CD4-positive, CD25-positive, alpha-beta regulatory T cell (primary cell): ENCODE measurements around the gene FAM83B. TPM values are rescaled to one million over a fixed set of nuclear protein-coding genes. Genes with fewer than 3 reads are reported as not detected.
"Not testable (repeated sequence)": the region's sequence is repeated elsewhere in the genome, so short reads cannot be mapped to it uniquely, and the experiment has no call there.

Experiments used
- ATAC-seq, 2 donors: fragments of 150-1000 bp; cut with Tn5 transposase; one replicate each; pipeline ENCODE4 v1.10.0; 2021; ENCODE audit warnings: low read depth in 2 of 2, moderate number of reproducible peaks in 2 of 2, moderate library complexity in 1 of 2
- DNase-seq, 3 donors: peaks; one replicate each; pipeline versions ENCODE4 v3.0.0 to v3.0.0-alpha.2; 2012 to 2022; ENCODE audit warnings: mixed read lengths in 1 of 3
- H3K27ac ChIP-seq: one replicate; pipeline ENCODE4 v1.7.0; 2013; ENCODE audit warnings: mild to moderate bottlenecking, low read length; ENCODE audit not compliant: insufficient read depth, poor library complexity, severe bottlenecking
- H3K27me3 ChIP-seq: one replicate; pipeline ENCODE4 v1.7.0; 2013; ENCODE audit warnings: low read length; ENCODE audit not compliant: control insufficient read depth, insufficient read depth
- H3K36me3 ChIP-seq: one replicate; pipeline ENCODE4 v1.7.0; 2013; ENCODE audit warnings: mild to moderate bottlenecking, low read length, moderate library complexity; ENCODE audit not compliant: control insufficient read depth, insufficient read depth
- H3K4me1 ChIP-seq: 2 replicates; pipeline ENCODE4 v1.7.0; 2013; ENCODE audit warnings: mild to moderate bottlenecking, low read length; ENCODE audit not compliant: insufficient read depth, control insufficient read depth, poor library complexity, severe bottlenecking
- H3K4me3 ChIP-seq: one replicate; pipeline ENCODE4 v1.7.0; 2013; ENCODE audit warnings: low read depth, mild to moderate bottlenecking, low read length, moderate library complexity
- H3K9me3 ChIP-seq, 2 experiments: 1 replicate in 1 of 2; 2 replicates in 1 of 2; pipeline ENCODE4 v1.7.0; 2013; ENCODE audit warnings: low read length in 2 of 2, mild to moderate bottlenecking in 1 of 2, moderate library complexity in 1 of 2; ENCODE audit not compliant: control insufficient read depth in 2 of 2
- H3K27ac Mint-ChIP-seq, 3 donors: one replicate each; pipeline ENCODE4 v1.8.0; 2020 to 2022; ENCODE audit warnings: mild to moderate bottlenecking in 3 of 3, mixed read lengths in 3 of 3, moderate library complexity in 2 of 3
- H3K27me3 Mint-ChIP-seq: one replicate; pipeline ENCODE4 v1.8.0; 2022; ENCODE audit warnings: mild to moderate bottlenecking, mixed read lengths
- H3K36me3 Mint-ChIP-seq: one replicate; pipeline ENCODE4 v1.8.0; 2020; ENCODE audit warnings: mixed read lengths
- H3K4me1 Mint-ChIP-seq, 4 donors: one replicate each; pipeline ENCODE4 v1.8.0; 2020 to 2022; ENCODE audit warnings: mixed read lengths in 4 of 4, mild to moderate bottlenecking in 1 of 4
- H3K4me3 Mint-ChIP-seq, 4 donors: one replicate each; pipeline ENCODE4 v1.8.0; 2020 to 2022; ENCODE audit warnings: mild to moderate bottlenecking in 4 of 4, mixed read lengths in 4 of 4, moderate library complexity in 3 of 4
- H3K9me3 Mint-ChIP-seq, 7 donors: one replicate each; pipeline ENCODE4 v1.8.0; 2020 to 2022; ENCODE audit warnings: mixed read lengths in 7 of 7, mild to moderate bottlenecking in 3 of 7, moderate library complexity in 2 of 7
- polyA plus RNA-seq, 4 donors: library from polyadenylated mRNA; unstranded; fragments of 300-500 nt; fragmentation: Illumina TruSeq; gene quantifications; one replicate each; pipeline ENCODE4 v1.2.3, GENCODE V29; 2021
- total RNA-seq: library from RNA; stranded (reverse); gene quantifications from one replicate; pipeline ENCODE4 v1.2.3, GENCODE V29; 2022

The FAM83B gene
- total and polyA plus RNA-seq, 5 donors from 2014 or later = not detected

GRCh38 chr6:54805077-54805476, 41.5 kb upstream of the FAM83B start:
- H3K4me3 Mint-ChIP-seq = no peak overlapping the region
- Histone ChIP-seq H3K27me3 (no peaks in the 10 kb centered on the region), H3K27ac (no peak overlapping the region), H3K9me3 (peaks cover 0 to 2% of the 10 kb centered on the region in 2 experiments), H3K36me3 (no peaks in the 10 kb centered on the region), H3K4me1 (no peaks in the 10 kb centered on the region), H3K4me3 (no peak overlapping the region)
- no peaks in the 10 kb centered on the region for H3K27me3 Mint-ChIP-seq
- H3K27ac Mint-ChIP-seq = no peak overlapping the region
- DNase-seq (no peak), ATAC-seq (no peak)
- no peaks in the 10 kb centered on the region for H3K4me1 Mint-ChIP-seq
- no peaks in the 10 kb centered on the region for H3K36me3 Mint-ChIP-seq
- peaks cover 4 to 18% (median 8%) of the 10 kb centered on the region in 7 donors for H3K9me3 Mint-ChIP-seq

- Mint-ChIP-seq H3K4me3 (no peak overlapping the region), H3K27me3 (no peaks in the 10 kb centered on the region), H3K4me1 (no peaks in the 10 kb centered on the region), H3K36me3 (no peaks in the 10 kb centered on the region), H3K27ac (no peak overlapping the region), H3K9me3 (peaks cover 5 to 21% (median 7%) of the 10 kb centered on the region in 7 donors)
- ATAC-seq (no peak), DNase-seq (no peak)
- Histone ChIP-seq H3K27ac (no peak overlapping the region), H3K27me3 (no peaks in the 10 kb centered on the region), H3K36me3 (no peaks in the 10 kb centered on the region), H3K9me3 (peaks cover 0 to 2% of the 10 kb centered on the region in 2 experiments), H3K4me1 (no peaks in the 10 kb centered on the region), H3K4me3 (no peak overlapping the region)
These were observed 36.4 kb upstream of the FAM83B start for GRCh38 chr6:54810147-54810546.

DNA sequence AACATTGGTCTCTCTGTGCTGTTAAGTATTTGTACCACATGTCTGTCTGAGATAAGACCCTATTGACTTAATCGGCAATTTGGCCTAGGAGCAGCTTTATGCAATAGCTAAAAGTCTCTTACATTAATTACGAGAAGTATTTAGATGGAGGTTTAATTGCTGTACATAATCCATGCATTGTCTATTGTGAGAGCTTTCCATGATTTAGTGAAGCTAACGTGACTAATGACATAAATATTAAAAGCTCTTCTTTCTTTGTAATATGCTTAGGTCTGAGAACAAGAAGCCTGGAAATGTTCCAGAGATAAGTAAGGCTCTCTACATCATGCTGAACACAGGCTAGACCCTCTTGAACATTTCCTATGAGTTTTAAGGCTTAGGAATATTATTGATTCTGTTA, 32.7 kb upstream of the FAM83B start:
- Histone ChIP-seq H3K4me3 (no peak overlapping the region), H3K4me1 (no peaks in the 10 kb centered on the region), H3K9me3 (peaks cover 0 to 2% of the 10 kb centered on the region in 2 experiments), H3K27me3 (no peaks in the 10 kb centered on the region), H3K27ac (no peak overlapping the region), H3K36me3 (no peaks in the 10 kb centered on the region)
- Mint-ChIP-seq H3K4me1 (no peaks in the 10 kb centered on the region), H3K27me3 (no peaks in the 10 kb centered on the region), H3K27ac (no peak overlapping the region), H3K4me3 (no peak overlapping the region), H3K36me3 (no peaks in the 10 kb centered on the region), H3K9me3 (peaks cover 2 to 24% (median 7%) of the 10 kb centered on the region in 7 donors)
- no peak for DNase-seq
- ATAC-seq = no peak

DNA sequence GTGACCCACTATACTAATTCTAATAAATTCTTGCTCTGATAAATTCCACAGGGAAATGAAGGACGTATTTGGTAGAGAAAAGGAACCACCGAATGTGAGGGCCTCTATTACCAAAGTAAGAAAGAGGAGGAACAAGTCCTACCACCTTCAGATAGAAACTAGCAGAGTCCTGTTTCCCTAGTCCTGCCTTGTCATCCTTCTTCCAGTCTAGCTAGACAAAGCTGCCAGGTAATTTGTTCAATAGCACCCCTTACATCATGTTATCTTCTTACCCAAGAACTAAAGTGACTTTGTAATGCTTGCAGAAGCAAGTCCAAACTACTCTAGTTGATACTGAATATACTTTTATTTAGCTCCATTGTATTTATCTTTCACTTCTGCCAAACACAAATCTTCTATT, 29.3 kb upstream of the FAM83B start:
- no peaks in the 10 kb centered on the region for H3K4me1 Mint-ChIP-seq
- no peak overlapping the region for H3K4me3 Mint-ChIP-seq
- DNase-seq (no peak), ATAC-seq (no peak)
- no peak overlapping the region for H3K27ac ChIP-seq
- no peaks in the 10 kb centered on the region for H3K27me3 ChIP-seq
- peaks cover 0 to 16% (median 6%) of the 10 kb centered on the region in 7 donors for H3K9me3 Mint-ChIP-seq
- H3K27me3 Mint-ChIP-seq = no peaks in the 10 kb centered on the region
- H3K36me3 Mint-ChIP-seq = no peaks in the 10 kb centered on the region
- H3K9me3 ChIP-seq = peaks cover 0 to 2% of the 10 kb centered on the region in 2 experiments
- no peaks in the 10 kb centered on the region for H3K4me1 ChIP-seq
- no peak overlapping the region for H3K27ac Mint-ChIP-seq
- H3K4me3 ChIP-seq = no peak overlapping the region
- H3K36me3 ChIP-seq = no peaks in the 10 kb centered on the region

DNA sequence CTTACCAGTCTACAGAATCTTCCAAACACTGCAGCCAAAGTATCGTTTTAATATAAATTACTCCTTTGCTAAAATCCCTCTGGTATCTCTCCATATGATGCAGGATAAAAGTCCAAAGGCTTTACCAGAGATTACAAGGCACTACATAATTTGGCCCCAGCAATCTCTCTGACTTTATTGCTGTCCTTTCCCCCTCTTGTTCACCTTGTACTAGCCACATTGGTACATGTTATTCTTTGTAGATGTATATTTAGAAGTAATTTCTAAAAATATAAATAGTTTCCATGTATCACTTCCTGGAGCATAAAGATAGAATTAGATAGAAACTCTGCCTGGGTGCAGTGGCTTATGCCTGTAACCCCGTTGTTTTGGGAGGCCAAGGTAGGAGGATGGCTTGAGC, 28.7 kb upstream of the FAM83B start:
- Histone ChIP-seq H3K9me3 (peaks cover 0 to 2% of the 10 kb centered on the region in 2 experiments), H3K4me1 (no peaks in the 10 kb centered on the region), H3K27me3 (no peaks in the 10 kb centered on the region), H3K36me3 (no peaks in the 10 kb centered on the region), H3K27ac (no peak overlapping the region), H3K4me3 (no peak overlapping the region)
- H3K9me3 Mint-ChIP-seq = peaks cover 0 to 13% (median 6%) of the 10 kb centered on the region in 7 donors
- no peaks in the 10 kb centered on the region for H3K4me1 Mint-ChIP-seq
- H3K27me3 Mint-ChIP-seq = no peaks in the 10 kb centered on the region
- no peak overlapping the region for H3K4me3 Mint-ChIP-seq
- DNase-seq (no peak), ATAC-seq (no peak)
- H3K36me3 Mint-ChIP-seq = no peaks in the 10 kb centered on the region
- no peak overlapping the region for H3K27ac Mint-ChIP-seq

DNA sequence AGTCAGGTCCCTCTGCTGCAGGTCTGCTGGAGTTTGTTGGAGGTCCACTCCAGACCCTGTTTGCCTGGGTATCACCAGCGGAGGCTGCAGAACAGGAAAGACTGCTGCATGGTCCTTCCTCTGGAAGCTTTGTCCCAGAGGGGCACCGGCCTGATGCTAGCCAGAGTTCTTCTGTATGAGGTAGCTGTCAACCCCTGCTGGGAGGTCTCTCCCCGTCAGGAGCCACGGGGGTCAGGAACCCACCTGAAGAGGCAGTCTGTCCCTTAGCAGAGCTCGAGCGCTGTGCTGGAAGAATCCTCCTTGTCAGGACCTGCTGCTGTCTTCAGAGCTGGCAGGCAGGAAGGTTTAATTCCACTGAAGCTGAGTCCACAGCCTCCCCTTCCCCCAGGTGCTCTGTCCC, 22.3 kb upstream of the FAM83B start:
- not testable (repeated sequence) for H3K36me3 Mint-ChIP-seq, DNase-seq, H3K4me3 Mint-ChIP-seq, H3K4me3 ChIP-seq, ATAC-seq, H3K27me3 ChIP-seq, H3K9me3 ChIP-seq, H3K27ac ChIP-seq, H3K27ac Mint-ChIP-seq, H3K36me3 ChIP-seq, H3K4me1 ChIP-seq, H3K4me1 Mint-ChIP-seq, H3K27me3 Mint-ChIP-seq
- peaks cover 0 to 22% (median 8%) of the 10 kb centered on the region in 7 donors for H3K9me3 Mint-ChIP-seq

DNA sequence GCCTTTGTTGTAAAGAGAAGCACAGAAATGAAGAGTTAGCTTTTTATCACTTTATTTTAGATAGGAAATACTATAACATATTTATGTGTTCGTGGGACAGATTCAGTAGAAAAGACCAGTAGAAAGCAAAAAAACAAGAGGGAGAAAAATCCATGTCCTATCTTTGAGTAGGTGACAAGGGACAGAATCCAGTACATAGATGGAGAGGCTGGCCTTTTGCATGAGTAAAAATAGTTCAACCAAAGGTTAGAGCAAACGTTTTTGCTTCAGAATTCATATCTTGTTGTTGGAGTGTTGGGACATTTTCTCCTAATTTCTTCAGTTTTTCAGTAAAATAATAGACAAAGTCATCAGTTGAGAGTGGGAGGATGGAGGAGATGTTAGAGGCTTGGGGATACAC, 19.6 kb upstream of the FAM83B start:
- H3K27ac Mint-ChIP-seq = no peak overlapping the region
- H3K9me3 Mint-ChIP-seq = peaks cover 0 to 17% (median 8%) of the 10 kb centered on the region in 7 donors
- H3K27me3 Mint-ChIP-seq = no peaks in the 10 kb centered on the region
- no peaks in the 10 kb centered on the region for H3K36me3 ChIP-seq
- H3K36me3 Mint-ChIP-seq = no peaks in the 10 kb centered on the region
- H3K4me1 Mint-ChIP-seq = no peaks in the 10 kb centered on the region
- DNase-seq (no peak), ATAC-seq (no peak)
- no peak overlapping the region for H3K4me3 Mint-ChIP-seq
- H3K4me3 ChIP-seq = no peak overlapping the region
- H3K4me1 ChIP-seq = no peaks in the 10 kb centered on the region
- H3K9me3 ChIP-seq = peaks cover 0 to 6% of the 10 kb centered on the region in 2 experiments
- no peaks in the 10 kb centered on the region for H3K27me3 ChIP-seq
- no peak overlapping the region for H3K27ac ChIP-seq

GRCh38 chr6:54830216-54830615, 16.4 kb upstream of the FAM83B start:
- H3K9me3 ChIP-seq = peaks cover 0 to 8% of the 10 kb centered on the region in 2 experiments
- H3K4me3 Mint-ChIP-seq = no peak overlapping the region
- H3K27ac ChIP-seq = no peak overlapping the region
- no peaks in the 10 kb centered on the region for H3K4me1 ChIP-seq
- no peaks in the 10 kb centered on the region for H3K36me3 Mint-ChIP-seq
- DNase-seq (no peak), ATAC-seq (no peak)
- H3K27me3 ChIP-seq = no peaks in the 10 kb centered on the region
- H3K27ac Mint-ChIP-seq = no peak overlapping the region
- H3K4me3 ChIP-seq = no peak overlapping the region
- no peaks in the 10 kb centered on the region for H3K4me1 Mint-ChIP-seq
- peaks cover 0 to 14% (median 9%) of the 10 kb centered on the region in 7 donors for H3K9me3 Mint-ChIP-seq
- no peaks in the 10 kb centered on the region for H3K36me3 ChIP-seq
- H3K27me3 Mint-ChIP-seq = no peaks in the 10 kb centered on the region
